Measurements from ENCODE around the gene ZP2.

DNA sequence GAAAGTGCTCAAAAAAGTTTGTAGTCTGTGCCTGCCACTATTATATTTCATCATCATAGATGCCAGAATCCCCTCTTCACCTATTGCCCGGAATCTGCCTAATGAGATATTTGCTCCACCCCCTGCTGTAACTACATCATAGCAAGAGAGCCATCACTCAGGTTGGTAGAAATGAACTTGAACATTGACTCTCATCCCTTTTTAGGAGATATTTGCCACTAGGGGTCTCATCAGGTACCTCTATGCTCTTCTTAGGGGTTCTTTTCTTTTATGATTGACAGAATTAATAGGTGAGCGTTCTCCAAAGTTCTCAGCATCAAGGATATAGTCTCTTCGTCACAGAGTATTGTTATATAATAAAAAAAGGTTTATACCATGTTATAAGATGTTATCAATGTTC is 42.1 kb upstream of the ZP2 start:
- TF ChIP-seq, protein P1, sequence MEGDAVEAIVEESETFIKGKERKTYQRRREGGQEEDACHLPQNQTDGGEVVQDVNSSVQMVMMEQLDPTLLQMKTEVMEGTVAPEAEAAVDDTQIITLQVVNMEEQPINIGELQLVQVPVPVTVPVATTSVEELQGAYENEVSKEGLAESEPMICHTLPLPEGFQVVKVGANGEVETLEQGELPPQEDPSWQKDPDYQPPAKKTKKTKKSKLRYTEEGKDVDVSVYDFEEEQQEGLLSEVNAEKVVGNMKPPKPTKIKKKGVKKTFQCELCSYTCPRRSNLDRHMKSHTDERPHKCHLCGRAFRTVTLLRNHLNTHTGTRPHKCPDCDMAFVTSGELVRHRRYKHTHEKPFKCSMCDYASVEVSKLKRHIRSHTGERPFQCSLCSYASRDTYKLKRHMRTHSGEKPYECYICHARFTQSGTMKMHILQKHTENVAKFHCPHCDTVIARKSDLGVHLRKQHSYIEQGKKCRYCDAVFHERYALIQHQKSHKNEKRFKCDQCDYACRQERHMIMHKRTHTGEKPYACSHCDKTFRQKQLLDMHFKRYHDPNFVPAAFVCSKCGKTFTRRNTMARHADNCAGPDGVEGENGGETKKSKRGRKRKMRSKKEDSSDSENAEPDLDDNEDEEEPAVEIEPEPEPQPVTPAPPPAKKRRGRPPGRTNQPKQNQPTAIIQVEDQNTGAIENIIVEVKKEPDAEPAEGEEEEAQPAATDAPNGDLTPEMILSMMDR (IDR thresholded peaks at IDR 0.05 in 8 of 11, conservative IDR thresholded peaks at IDR 0.05 in 3 of 11) = no peak
- no peak for TF ChIP-seq POLR2AphosphoS5 (IDR thresholded peaks at IDR 0.05)
